Liver (tissue), 9 donors: ENCODE measurements around the gene FIG4. TPM values are rescaled to one million over a fixed set of nuclear protein-coding genes. Genes with fewer than 3 reads are reported as not detected.
"Not testable (repeated sequence)": the region's sequence is repeated elsewhere in the genome, so short reads cannot be mapped to it uniquely, and the experiment has no call there.

Experiments
- DNase-seq: peaks from one replicate; pipeline ENCODE4 v3.0.0-alpha.2; 2017; ENCODE audit warnings: low spot score
- H3K27ac ChIP-seq, 2 donors: one replicate each; pipeline ENCODE4 v1.7.0; 2013; ENCODE audit warnings: inconsistent platforms in 2 of 2, low read length in 2 of 2, control low read depth in 1 of 2, low read depth in 1 of 2, mild to moderate bottlenecking in 1 of 2
- H3K27me3 ChIP-seq, 4 donors: one replicate each; pipeline versions ENCODE4 v1.6.1 to v1.7.0; 2013; ENCODE audit warnings: low read length in 3 of 4, inconsistent platforms in 1 of 4, mild to moderate bottlenecking in 1 of 4, moderate library complexity in 1 of 4; ENCODE audit not compliant: control insufficient read depth in 4 of 4, insufficient read depth in 4 of 4
- H3K36me3 ChIP-seq, 4 donors: one replicate each; pipeline versions ENCODE4 v1.6.1 to v1.7.0; 2013; ENCODE audit warnings: low read length in 3 of 4, mild to moderate bottlenecking in 3 of 4, low read depth in 1 of 4, moderate library complexity in 1 of 4; ENCODE audit not compliant: control insufficient read depth in 4 of 4, insufficient read depth in 3 of 4
- H3K4me1 ChIP-seq, 4 donors: one replicate each; pipeline versions ENCODE4 v1.6.1 to v1.7.0; 2013; ENCODE audit warnings: low read length in 3 of 4, mild to moderate bottlenecking in 3 of 4, moderate library complexity in 1 of 4; ENCODE audit not compliant: control insufficient read depth in 4 of 4, insufficient read depth in 4 of 4
- H3K4me3 ChIP-seq, 3 donors: one replicate each; pipeline versions ENCODE4 v1.6.1 to v1.7.0; 2013; ENCODE audit warnings: low read length in 3 of 3, control low read depth in 1 of 3, low read depth in 1 of 3, mild to moderate bottlenecking in 1 of 3
- H3K9ac ChIP-seq, 2 donors: one replicate each; pipeline ENCODE4 v1.7.0; 2013; ENCODE audit warnings: low read length in 2 of 2, mild to moderate bottlenecking in 2 of 2, moderate library complexity in 2 of 2, control low read depth in 1 of 2, low read depth in 1 of 2
- H3K9me3 ChIP-seq, 4 donors: one replicate each; pipeline versions ENCODE4 v1.6.1 to v1.7.0; 2013; ENCODE audit warnings: low read length in 3 of 4; ENCODE audit not compliant: control insufficient read depth in 4 of 4
- EGR1 ChIP-seq, 2 donors: IDR thresholded peaks; 2 replicates each; pipeline ENCODE4 v1.6.1; 2016 to 2018; ENCODE audit warnings: antibody characterized with exemption in 2 of 2, low read depth in 2 of 2
- FOXA1 ChIP-seq: IDR thresholded peaks from 2 replicates; pipeline ENCODE4 v1.6.1; 2016; ENCODE audit warnings: antibody characterized with exemption
- FOXA2 ChIP-seq: IDR thresholded peaks from 2 replicates; pipeline ENCODE4 v1.6.1; 2016; ENCODE audit warnings: antibody characterized with exemption
- GABPA ChIP-seq, 2 donors: IDR thresholded peaks in 1 of 2; conservative IDR thresholded peaks in 1 of 2; 2 replicates each; pipeline ENCODE4 v1.6.1; 2016; ENCODE audit warnings: antibody characterized with exemption in 2 of 2, mild to moderate bottlenecking in 1 of 2, moderate library complexity in 1 of 2
- HNF4A ChIP-seq, 2 donors: conservative IDR thresholded peaks; 2 replicates each; pipeline ENCODE4 v1.6.1; 2016; ENCODE audit warnings: antibody characterized with exemption in 2 of 2, mild to moderate bottlenecking in 2 of 2
- JUND ChIP-seq, 2 donors: IDR thresholded peaks; 2 replicates each; pipeline ENCODE4 v1.6.1; 2016; ENCODE audit warnings: antibody characterized with exemption in 2 of 2
- NR2F2 ChIP-seq: IDR thresholded peaks from 2 replicates; pipeline ENCODE4 v1.6.1; 2016; ENCODE audit warnings: antibody characterized with exemption
- REST ChIP-seq: IDR thresholded peaks from 2 replicates; pipeline ENCODE4 v1.6.1; 2016; ENCODE audit warnings: antibody characterized with exemption, mild to moderate bottlenecking
- RXRA ChIP-seq, 2 donors: IDR thresholded peaks; 2 replicates each; pipeline ENCODE4 v1.6.1; 2017 to 2018; ENCODE audit warnings: antibody characterized with exemption in 2 of 2, mild to moderate bottlenecking in 1 of 2
- TAF1 ChIP-seq: conservative IDR thresholded peaks from 2 replicates; pipeline ENCODE4 v1.6.1; 2016; ENCODE audit warnings: antibody characterized with exemption, mild to moderate bottlenecking
- YY1 ChIP-seq: IDR thresholded peaks from 2 replicates; pipeline ENCODE4 v1.6.1; 2016; ENCODE audit warnings: antibody characterized with exemption, mild to moderate bottlenecking
- WGBS: extraction: QIAGEN DNeasy Blood & Tissue Kit; methylation state at CpG from one replicate; pipeline ENCODE4 v1.1.7; 2013; 5-methylcytosine and 5-hydroxymethylcytosine counted together
- polyA plus RNA-seq, 2 donors: library from polyadenylated mRNA; stranded (reverse) in 1 of 2; unstranded in 1 of 2; fragments of 200-250 nt in 1 of 2; fragments of >200 nt in 1 of 2; fragmentation: Nextera tagmentation in 1 of 2; extraction: Ambion mirVana in 1 of 2; gene quantifications; one replicate each; pipeline versions ENCODE4 v1.2.1 to v1.2.3, GENCODE V29; 2013 to 2015
- total RNA-seq, 2 donors: library from RNA; depleted of rRNA; stranded (reverse); fragments of >200 nt; gene quantifications; one replicate each; pipeline ENCODE4 v1.2.3, GENCODE V29; 2014
- TF ChIP-seq, protein P1 (sequence below): IDR thresholded peaks from 2 replicates; pipeline ENCODE4 v1.6.1; 2016; ENCODE audit warnings: antibody characterized with exemption
- TF ChIP-seq, protein P2 (sequence below): IDR thresholded peaks from 2 replicates; pipeline ENCODE4 v1.6.1; 2016; ENCODE audit warnings: antibody characterized with exemption
- donor health status: healthy.
- donor health status: healthy.
- donor health status: healthy.
- donor health status: healthy.
- donor health status: healthy.

Gene FIG4
- total and polyA plus RNA-seq, 4 donors = 3.4 to 8.7 (median 4.6) TPM

- Histone ChIP-seq H3K27ac (no peak overlapping the region), H3K4me3 (no peak overlapping the region), H3K9ac (no peak overlapping the region), H3K4me1 (no peaks in the 10 kb centered on the region), H3K36me3 (peaks cover 4 to 16% (median 14%) of the 10 kb centered on the region in 4 donors), H3K9me3 (no peaks in the 10 kb centered on the region), H3K27me3 (no peaks in the 10 kb centered on the region)
- no peak for DNase-seq
- TF ChIP-seq, protein P1, sequence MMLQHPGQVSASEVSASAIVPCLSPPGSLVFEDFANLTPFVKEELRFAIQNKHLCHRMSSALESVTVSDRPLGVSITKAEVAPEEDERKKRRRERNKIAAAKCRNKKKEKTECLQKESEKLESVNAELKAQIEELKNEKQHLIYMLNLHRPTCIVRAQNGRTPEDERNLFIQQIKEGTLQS = no peak
- TF ChIP-seq REST = no peak
- TF ChIP-seq JUND (IDR thresholded peaks at IDR 0.05) = no peak
- TF ChIP-seq, protein P2, sequence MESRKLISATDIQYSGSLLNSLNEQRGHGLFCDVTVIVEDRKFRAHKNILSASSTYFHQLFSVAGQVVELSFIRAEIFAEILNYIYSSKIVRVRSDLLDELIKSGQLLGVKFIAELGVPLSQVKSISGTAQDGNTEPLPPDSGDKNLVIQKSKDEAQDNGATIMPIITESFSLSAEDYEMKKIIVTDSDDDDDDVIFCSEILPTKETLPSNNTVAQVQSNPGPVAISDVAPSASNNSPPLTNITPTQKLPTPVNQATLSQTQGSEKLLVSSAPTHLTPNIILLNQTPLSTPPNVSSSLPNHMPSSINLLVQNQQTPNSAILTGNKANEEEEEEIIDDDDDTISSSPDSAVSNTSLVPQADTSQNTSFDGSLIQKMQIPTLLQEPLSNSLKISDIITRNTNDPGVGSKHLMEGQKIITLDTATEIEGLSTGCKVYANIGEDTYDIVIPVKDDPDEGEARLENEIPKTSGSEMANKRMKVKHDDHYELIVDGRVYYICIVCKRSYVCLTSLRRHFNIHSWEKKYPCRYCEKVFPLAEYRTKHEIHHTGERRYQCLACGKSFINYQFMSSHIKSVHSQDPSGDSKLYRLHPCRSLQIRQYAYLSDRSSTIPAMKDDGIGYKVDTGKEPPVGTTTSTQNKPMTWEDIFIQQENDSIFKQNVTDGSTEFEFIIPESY = no peak
- TF ChIP-seq HNF4A (conservative IDR thresholded peaks at IDR 0.05) = no peak
- no peak for TF ChIP-seq FOXA1
- no peak for TF ChIP-seq FOXA2
- TF ChIP-seq YY1 = no peak
- TF ChIP-seq RXRA (IDR thresholded peaks at IDR 0.05) = no peak
- no peak for TF ChIP-seq TAF1
- TF ChIP-seq GABPA (IDR thresholded peaks at IDR 0.05 in 1 of 2, conservative IDR thresholded peaks at IDR 0.05 in 1 of 2) = no peak
- TF ChIP-seq NR2F2 = no peak
- WGBS = 85% methylated on average over 7 of the region's 7 CpGs
Measured at GRCh38 chr6:109740787-109741186, 49.7 kb downstream of the FIG4 start.

GRCh38 chr6:109743739-109744138, 52.6 kb downstream of the FIG4 start:
- TF ChIP-seq EGR1 (IDR thresholded peaks at IDR 0.05; ENCODE audit: low read depth in 2 of 2) (no peak), FOXA1 (no peak), TAF1 (no peak)
- Histone ChIP-seq H3K9ac (no peak overlapping the region), H3K27me3 (no peaks in the 10 kb centered on the region), H3K4me1 (no peaks in the 10 kb centered on the region), H3K9me3 (no peaks in the 10 kb centered on the region), H3K27ac (no peak overlapping the region), H3K4me3 (no peak overlapping the region), H3K36me3 (peaks cover 0 to 12% (median 10%) of the 10 kb centered on the region in 4 donors)
- 79% methylated on average over 2 of the region's 2 CpGs for WGBS
- no peak for DNase-seq

GRCh38 chr6:109744779-109745178, 53.7 kb downstream of the FIG4 start:
- H3K27ac ChIP-seq, H3K27me3 ChIP-seq, H3K4me3 ChIP-seq, DNase-seq, H3K4me1 ChIP-seq, H3K9ac ChIP-seq, H3K9me3 ChIP-seq: not testable (repeated sequence)
- peaks cover 0 to 11% (median 9%) of the 10 kb centered on the region in 4 donors for H3K36me3 ChIP-seq
- WGBS = 91% methylated on average over 3 of the region's 3 CpGs
